Glomerular visceral epithelial cell (primary cell): ENCODE data around the gene IFNA6.
"Not testable (repeated sequence)": the region's sequence is repeated elsewhere in the genome, so short reads cannot be mapped to it uniquely, and the experiment has no call there.

Experiments
- DNase-seq: peaks from one replicate; pipeline ENCODE4 v3.0.0-alpha.2; 2016; ENCODE audit errors: extremely low spot score

IFNA6 gene

DNA sequence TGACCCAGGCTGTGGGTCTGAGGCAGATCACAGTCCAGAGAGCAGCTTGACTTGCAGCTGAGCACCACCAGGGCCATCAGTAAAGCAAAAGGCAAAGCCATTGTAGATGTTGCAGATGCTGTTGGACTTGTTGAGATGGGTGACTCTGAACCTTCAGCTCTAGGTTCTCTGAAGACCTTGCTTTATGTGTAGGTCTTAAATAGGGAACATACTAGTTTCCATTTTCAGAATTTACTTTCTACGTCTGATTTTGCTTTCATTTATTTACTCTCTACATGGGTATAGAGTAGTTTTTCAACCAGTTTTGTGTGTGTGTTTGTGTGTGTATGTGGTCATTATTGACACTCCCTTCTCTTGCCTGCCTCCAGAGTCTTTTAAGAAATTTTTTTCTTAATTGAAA is at the start of gene IFNA6:
TSS of gene IFNA6 (minus strand) at position 101 of the 400 bp plus-strand sequence. CDS start at position 101, 0 bp downstream.
- no peak for DNase-seq

GRCh38 chr9:21399956-21400355 is 49.3 kb upstream of the IFNA6 start:
- no peak for DNase-seq

- DNase-seq = no peak
These were observed 48.3 kb upstream of the IFNA6 start for GRCh38 chr9:21398955-21399489.

DNA sequence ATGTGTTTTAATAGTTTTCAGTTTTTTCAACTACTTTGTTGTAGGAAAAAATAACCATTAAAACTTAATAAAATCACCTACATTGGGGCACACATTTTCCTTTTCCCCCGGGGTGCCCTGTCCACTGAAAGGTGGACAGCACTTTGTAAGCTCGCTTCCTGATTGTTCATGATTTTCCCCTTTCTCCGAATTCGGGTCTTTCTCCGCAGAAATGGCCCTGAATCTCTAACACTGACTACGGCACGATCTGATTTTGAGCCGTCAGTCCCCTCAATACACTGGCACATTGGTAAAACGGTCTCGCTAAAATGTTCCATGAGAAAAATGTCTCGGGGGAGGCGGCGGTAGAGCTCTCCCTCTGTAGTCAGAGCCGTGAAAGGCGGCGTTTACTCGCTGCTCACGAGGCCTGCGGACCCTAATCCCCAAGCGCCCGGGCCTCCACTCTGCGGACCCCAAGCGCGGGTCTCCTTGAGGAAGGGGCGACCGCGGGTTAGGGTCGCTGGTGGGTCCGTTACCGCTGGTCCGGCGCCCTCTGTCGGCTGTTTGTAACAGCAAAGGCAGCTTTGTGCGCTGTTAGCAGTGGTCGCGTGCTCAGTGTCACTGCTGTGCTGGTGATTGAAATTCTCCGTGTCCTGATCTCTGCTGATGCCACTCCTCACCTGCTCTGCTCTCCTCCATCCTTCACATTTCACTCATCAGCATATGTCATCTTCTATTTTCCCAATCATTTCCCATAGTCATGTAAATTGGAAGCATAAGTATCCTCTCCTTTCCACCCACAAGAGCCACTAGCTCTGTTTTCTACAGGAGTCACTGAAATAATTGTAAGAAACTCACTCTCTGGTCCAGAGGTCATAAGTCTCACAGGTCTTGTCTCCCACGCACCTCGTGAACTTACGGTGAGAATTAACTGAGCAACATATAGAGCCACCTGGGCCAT is 45.4 kb upstream of the IFNA6 start:
- peak; percentile 42 for DNase-seq

DNA sequence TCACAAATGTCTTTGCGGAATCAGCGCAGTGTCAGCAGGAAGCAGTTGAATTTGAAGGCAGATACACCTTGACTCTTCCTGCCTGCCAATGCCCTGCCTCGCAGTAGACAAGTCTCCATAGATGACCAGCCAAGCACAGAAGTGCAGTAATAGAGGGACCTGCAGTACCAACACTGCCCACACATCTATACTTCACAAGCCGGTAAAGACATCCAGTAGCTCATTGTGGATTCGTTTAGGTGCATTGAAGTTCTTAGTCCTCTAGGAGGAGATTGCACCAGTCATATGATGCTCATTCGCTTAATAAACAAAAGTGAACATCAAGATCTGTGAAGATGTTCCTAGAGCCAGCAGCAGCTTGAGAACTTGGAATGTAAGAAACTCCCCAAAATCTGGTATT is 41.6 kb upstream of the IFNA6 start:
- peak; percentile 20 for DNase-seq

DNA sequence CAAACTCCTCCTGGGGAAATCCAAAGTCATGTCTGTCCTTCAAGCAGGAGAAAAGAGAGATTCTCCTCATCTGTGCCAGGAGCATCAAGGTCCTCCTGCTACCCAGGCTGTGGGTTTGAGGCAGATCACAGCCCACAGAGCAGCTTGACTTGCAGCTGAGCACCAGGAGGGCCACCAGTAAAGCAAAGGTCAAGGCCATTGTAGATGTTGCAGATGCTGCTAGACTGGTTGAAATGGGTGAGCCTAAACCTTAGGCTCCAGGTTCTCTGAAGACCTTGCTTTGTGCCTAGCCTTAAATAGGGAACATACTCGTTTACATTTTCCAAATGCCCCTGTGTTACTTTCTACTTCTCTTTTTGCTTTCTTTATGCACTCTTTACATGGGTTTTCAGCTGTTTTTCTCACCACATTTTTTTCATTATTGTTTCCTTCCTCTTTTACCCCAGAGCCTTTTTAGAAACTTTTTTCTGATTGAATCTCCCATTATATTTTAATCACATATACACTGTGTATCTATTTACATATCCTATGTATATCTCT is 34.5 kb upstream of the IFNA6 start, which contains the start of gene IFNA2:
TSS of gene IFNA2 (minus strand) at position 268 of the 540 bp plus-strand sequence. CDS start at position 199, 69 bp downstream.
- no peak for DNase-seq

- DNase-seq = no peak
These were observed 32.9 kb upstream of the IFNA6 start for GRCh38 chr9:21383627-21384026.

DNA sequence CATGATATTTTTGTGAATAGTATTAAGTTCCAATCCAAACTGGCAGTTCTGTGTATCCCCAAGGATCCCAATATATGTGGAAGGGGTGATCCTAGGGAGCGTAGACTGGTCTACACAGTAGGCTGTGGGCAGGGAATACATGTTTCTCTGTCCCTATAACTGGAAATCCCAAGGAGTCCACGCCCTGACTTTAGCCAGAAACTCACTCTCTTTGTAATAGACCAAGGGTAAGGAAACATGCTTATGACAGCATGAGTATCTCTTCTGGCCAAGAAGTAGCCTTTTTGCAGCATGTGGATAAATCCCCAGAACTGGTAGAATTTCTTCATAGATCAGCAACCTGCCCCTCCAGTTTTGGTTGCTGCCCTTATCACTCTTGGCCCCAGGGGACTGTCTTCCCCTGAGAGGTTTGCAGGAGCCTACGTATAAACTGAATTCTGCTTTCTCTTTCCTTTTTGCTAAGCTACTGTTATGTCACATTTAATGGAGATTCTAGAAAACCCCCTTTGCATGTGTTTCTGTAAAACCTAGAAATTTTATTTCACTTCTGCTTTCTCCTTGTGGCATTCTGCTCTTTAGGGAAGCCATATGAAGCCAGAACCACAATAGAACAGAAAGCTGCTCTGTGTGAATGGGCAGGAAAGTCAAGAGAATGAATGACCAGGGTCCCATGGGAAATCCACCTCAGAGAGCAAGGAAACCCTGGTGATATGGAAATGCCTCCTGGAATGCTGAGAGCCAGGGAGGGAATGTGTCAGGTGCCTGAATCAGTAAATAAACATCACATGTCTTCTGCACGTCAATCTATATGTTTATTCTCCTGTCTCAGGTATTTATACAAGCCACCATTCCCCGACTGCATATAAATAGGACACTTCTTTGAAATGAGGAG is 31.0 kb upstream of the IFNA6 start:
- no peak for DNase-seq

DNA sequence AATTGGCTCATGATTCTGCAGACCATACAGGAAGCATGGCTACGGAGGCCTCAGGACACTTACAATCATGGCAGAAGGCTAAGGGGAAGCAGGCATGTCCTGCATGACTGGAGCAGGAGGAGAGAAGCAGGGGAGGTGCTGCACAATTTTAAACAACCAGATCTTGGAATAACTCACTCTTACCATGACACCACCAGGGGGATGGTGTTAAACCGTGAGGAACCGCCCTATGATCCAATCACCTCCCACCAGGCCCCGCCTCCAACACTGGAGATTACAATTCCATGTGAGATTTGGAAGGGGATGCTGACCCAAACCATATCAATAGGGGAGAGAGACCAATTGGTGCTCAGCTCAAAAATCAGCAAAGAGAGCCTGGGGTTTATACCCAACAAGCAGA is 20.8 kb upstream of the IFNA6 start:
- DNase-seq = not testable (repeated sequence)

GRCh38 chr9:21367957-21368356 is 17.3 kb upstream of the IFNA6 start, which contains the start of gene IFNA13:
Gene IFNA13, minus strand, starts transcription at chr9:21368057. Its CDS starts 47 bp downstream, at chr9:21368010.
- no peak for DNase-seq

DNA sequence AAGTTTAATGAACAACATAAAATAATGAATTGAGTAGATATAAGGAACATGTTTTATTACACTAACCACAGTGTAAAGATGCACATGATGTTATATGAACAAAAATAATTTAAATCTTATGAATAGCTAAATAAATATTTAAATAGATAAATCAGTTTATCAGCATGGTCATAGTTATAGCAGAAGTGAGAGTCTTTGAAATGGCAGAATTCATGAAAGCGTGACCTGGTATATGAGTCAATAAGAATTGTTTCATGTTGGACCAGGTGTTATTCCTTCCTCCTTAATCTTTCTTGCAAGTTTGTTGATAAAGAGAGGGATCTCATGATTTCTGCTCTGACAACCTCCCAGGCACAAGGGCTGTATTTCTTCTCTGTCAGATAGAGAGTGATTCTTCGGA is 16.5 kb upstream of the IFNA6 start:
- DNase-seq = not testable (repeated sequence)

DNA sequence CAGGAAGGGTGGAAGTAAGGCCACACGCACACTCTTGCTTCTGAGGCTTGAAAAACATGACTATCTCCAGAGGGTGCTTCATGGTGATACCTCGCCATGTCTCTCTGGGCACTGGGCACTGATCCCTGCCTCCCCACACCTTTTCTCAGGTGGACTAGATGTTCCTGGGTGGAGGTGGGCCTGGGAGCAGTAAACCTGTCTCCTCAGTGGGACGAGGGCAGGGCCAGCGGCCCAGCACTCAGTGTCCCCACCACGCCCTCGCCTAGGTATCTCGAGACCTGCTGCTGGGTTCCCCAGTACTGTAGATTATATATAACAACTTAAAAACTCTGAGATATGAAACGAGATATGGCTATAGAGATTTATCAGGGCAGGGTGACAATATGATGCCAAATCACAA is 11.6 kb upstream of the IFNA6 start:
- no peak for DNase-seq

GRCh38 chr9:21357479-21358460 is 7.1 kb upstream of the IFNA6 start:
- no peak for DNase-seq

- no peak for DNase-seq
These were observed 2.2 kb downstream of the IFNA6 start for GRCh38 chr9:21348430-21348970.

DNA sequence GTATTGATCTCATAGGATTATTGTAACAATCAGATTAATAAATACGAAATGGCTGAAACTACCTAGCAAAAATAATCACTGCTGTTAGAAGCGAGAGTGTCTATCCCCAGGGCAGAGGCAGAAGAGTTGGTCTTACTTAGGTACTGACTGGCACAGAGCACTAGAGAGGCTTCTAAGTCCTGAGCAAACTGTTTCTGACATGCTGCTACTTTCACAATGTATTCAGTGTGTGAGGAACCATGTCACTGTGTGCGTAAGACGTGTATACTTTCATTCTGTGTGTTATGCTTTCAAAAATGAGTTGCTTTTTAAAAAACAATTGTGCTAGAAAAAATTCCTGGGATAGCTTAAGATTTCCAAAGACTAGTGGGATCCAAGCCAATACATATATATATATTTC is 10.0 kb downstream of the IFNA6 start:
- no peak for DNase-seq

GRCh38 chr9:21336457-21336856 is 14.2 kb downstream of the IFNA6 start:
- no peak for DNase-seq

GRCh38 chr9:21334701-21335632 is 15.7 kb downstream of the IFNA6 start, which contains the start of gene KLHL9:
Gene KLHL9, minus strand, starts transcription at chr9:21335404. Its CDS starts 545 bp downstream, at chr9:21334859.
- peak; percentile 94 for DNase-seq

DNA sequence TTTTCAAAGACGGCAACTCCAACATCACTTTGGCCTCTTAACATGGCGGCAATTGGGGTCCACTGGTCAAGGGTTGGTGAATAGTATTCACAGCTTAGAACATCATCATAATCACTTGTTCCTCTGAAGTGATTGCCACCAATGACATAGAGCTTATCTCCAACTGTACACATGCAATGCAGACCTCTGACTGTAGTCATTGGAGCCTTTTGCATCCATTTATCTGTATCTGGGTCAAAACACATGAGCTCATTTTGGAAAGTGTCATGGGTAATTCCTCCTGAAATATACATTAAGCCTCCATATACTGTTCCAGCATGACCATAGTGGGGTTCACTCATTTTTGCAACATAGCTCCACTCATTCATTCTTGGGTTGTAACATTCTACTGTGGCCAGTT is 17.5 kb downstream of the IFNA6 start:
- no peak for DNase-seq
